Endothelial cell of umbilical vein (primary cell): ENCODE results near the gene CPO.

Source experiments
- POLR2A ChIP-seq: IDR thresholded peaks from 2 replicates; pipeline ENCODE4 v1.6.1; 2012; ENCODE audit warnings: low read depth, mild to moderate bottlenecking, control low read depth, low read length
- POLR2AphosphoS5 ChIP-seq: IDR thresholded peaks from 2 replicates; pipeline ENCODE4 v1.6.1; 2012; ENCODE audit warnings: low read depth, mild to moderate bottlenecking, control low read depth, low read length, moderate library complexity; ENCODE audit not compliant: insufficient read depth
- TF ChIP-seq, protein P1 (sequence below), 2 donors: IDR thresholded peaks; 1 replicate in 1 of 2; 2 replicates in 1 of 2; pipeline ENCODE4 v1.5.1; 2011; ENCODE audit warnings: low read length in 2 of 2, mild to moderate bottlenecking in 2 of 2, moderate library complexity in 2 of 2, control low read depth in 1 of 2, inconsistent platforms in 1 of 2, low read depth in 1 of 2; ENCODE audit not compliant: insufficient read depth in 1 of 2; ENCODE audit errors: extremely low read depth in 1 of 2
- TF ChIP-seq, protein P2 (sequence below): IDR thresholded peaks from 2 replicates; pipeline ENCODE4 v1.6.1; 2011; ENCODE audit not compliant: insufficient read depth, insufficient read length

DNA sequence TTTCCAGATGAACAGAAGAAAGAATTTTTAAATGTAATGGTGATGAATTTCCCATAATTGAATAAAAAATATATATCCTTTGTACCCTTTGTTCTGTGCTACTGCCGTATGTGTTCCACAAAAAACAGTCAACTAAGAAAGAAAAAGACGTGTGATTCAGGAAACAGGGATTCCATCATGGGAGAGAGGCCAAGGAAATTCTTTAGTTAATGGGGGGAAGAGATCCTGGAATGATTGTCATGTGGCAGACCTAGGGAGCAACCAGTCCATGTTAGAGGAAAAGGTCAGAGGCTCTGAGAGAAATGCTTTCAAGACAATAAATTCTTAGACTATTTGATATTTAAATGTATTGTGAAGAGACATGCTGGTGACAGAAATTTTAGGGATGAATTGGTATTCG is 76.6 kb downstream of the CPO start:
- no peak for TF ChIP-seq POLR2A
- TF ChIP-seq, protein P1, sequence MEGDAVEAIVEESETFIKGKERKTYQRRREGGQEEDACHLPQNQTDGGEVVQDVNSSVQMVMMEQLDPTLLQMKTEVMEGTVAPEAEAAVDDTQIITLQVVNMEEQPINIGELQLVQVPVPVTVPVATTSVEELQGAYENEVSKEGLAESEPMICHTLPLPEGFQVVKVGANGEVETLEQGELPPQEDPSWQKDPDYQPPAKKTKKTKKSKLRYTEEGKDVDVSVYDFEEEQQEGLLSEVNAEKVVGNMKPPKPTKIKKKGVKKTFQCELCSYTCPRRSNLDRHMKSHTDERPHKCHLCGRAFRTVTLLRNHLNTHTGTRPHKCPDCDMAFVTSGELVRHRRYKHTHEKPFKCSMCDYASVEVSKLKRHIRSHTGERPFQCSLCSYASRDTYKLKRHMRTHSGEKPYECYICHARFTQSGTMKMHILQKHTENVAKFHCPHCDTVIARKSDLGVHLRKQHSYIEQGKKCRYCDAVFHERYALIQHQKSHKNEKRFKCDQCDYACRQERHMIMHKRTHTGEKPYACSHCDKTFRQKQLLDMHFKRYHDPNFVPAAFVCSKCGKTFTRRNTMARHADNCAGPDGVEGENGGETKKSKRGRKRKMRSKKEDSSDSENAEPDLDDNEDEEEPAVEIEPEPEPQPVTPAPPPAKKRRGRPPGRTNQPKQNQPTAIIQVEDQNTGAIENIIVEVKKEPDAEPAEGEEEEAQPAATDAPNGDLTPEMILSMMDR (IDR thresholded peaks at IDR 0.05; ENCODE audit: extremely low read depth in 1 of 2, insufficient read depth in 1 of 2, low read depth in 1 of 2, low read length in 2 of 2), result no peak
- TF ChIP-seq, protein P2, sequence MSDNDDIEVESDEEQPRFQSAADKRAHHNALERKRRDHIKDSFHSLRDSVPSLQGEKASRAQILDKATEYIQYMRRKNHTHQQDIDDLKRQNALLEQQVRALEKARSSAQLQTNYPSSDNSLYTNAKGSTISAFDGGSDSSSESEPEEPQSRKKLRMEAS, result no peak
- no peak for TF ChIP-seq POLR2AphosphoS5
